HTERT RPE-1 (cell line): ENCODE results near the gene CHMP1A.

Experiments used
- in situ Hi-C: fragments of 300-500 bp; cut with MboI; formaldehyde crosslinking; loops from 4 replicates; pipeline ENCODE4 v1.14.3; 2020; ENCODE audit warnings: low sequenced_read_pairs

CHMP1A gene

GRCh38 chr16:89607937-89608740 lies 49.4 kb downstream of the CHMP1A start:
- in situ Hi-C loops: no loop called here

GRCh38 chr16:89607453-89607852 lies 50.1 kb downstream of the CHMP1A start:
- in situ Hi-C loops: no loop called here

DNA sequence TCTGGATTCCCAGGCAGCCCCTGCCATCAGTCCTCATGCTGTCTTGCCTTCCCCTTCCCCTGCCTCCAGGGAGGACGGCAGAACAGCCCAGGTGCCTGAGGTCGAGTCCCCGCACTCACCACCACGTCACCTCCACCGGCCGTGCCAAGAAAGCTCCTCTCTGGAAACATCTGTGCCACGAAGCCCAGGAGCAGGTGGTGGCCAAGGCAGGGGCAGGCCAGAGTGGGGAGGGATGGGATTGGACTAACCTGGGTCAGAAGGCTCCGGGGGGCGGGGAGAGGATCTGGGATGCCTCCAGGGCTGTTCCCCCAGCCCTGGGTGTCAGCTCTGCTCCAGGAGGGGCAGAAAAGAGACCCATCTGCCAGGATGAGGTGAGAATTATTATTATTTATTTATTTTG lies 51.5 kb downstream of the CHMP1A start:
- in situ Hi-C loops: no loop called here

GRCh38 chr16:89605186-89605970 lies 52.1 kb downstream of the CHMP1A start:
- in situ Hi-C loops: no loop called here

DNA sequence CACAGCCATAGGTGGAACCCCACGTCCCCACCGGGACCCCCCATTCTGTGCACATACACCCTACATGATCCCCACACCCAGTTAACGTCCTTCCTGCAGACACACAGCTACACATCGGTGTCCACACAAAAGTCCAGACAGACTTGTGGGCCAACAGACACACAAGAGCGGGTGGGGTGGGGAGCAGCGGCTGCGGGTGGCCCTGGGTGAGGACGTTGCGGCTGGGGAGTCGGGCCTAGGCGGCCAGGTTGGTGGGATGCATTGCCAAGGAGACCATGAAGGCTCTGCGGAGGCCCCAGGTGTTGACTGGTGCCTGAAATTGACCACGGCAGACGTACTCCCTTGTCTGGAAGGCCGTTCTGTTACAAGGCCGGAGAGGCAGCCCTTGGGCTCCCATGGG lies 52.7 kb downstream of the CHMP1A start:
- in situ Hi-C loops: no loop called here

GRCh38 chr16:89602952-89603590 lies 54.4 kb downstream of the CHMP1A start:
- in situ Hi-C loops: no loop called here

DNA sequence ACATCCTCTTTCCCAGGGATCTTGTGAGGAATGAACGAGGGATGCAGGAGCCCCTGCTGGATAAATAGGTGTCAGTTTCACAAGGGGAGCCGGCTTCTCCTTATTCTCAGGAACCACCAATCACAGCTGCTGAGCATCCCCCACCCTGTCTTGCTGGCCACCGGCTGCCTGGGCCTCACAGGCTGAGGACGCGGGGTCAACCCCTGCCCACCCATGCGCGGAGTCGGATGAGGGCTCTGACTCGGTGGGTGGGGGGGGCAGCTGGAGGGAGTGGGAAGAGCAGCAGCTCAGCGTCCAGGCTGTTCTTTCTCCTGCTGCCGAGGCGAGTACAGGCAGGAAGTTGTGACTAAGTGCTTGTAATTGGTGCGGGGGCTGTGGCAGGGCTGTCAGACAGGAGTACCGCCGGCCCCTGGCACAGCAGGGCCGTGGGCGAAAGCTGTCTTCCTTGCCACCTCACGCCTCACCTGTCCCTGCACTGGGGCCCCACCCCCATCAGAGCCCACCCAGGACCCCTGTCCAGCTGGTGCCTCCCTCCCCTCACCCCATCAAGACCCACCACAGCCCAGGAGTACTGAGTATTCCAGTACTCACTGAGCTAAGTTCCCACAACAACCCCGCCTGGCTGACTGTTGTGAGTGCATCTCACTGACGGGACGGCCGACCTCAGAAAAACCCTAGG lies 55.1 kb downstream of the CHMP1A start:
- in situ Hi-C loops: no loop called here

- in situ Hi-C loops: no loop called here
Observed at GRCh38 chr16:89601906-89602272, 55.6 kb downstream of the CHMP1A start.

DNA sequence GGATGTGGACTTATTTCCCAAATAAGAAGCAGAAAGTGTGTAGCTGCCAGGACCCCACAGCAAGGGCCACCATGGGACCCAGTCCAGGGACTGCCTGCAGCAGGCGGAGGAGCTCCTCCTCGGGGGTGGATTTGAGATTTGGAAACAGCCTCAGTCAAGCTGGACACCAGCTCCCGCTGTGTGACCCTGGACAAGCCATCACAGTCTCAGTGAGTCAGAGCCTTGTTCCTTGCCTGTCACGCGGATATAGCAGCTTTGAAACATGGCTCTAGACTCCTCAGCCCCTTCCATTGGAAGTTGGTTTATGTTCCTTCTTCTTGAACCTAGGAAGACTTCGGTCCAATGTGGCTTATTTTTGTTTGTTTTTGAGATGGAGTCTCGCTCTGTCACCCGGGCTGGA lies 56.6 kb downstream of the CHMP1A start:
- in situ Hi-C loops: no loop called here

DNA sequence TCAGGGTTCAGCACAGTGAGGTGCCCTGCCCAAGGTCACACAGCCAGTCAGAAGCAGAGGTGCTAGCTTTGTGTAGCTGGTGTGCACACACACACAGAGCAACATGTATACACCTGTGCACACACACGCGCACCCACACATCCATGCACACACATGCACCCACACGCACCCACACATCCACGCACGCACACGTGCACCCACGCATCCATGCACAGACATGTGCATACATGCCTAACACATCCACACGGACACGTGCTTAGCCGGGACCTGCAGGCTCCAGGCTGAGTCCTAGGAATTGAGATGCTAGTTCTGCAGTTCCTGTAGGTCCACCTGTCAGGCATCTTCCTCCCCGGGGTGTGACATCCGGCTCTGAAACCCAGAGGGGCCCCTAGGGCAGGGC lies 57.1 kb downstream of the CHMP1A start:
- in situ Hi-C loops: no loop called here

- in situ Hi-C loops: no loop called here
Observed at GRCh38 chr16:89599902-89600301, 57.6 kb downstream of the CHMP1A start.

DNA sequence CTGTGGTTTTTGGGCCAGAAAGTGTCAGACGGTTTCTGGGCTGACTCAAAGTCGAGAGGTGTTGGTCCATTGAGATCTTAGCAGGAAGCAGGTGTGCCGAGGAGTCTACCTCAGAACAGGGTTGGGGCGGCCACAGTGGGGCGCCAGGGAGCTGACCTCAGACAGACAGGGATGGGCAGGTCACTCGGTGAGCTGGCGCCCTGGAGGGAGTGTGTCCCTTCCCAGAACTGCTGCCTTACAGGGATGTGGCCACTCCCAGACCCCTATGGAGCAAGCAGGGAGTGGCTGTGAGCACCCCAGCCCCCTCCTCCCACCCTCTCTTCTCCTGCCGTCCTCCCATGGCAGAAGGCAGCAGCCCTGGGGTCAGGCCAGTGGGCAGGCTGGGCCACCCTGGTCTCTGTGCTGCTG lies 58.1 kb downstream of the CHMP1A start:
- in situ Hi-C loops: no loop called here

DNA sequence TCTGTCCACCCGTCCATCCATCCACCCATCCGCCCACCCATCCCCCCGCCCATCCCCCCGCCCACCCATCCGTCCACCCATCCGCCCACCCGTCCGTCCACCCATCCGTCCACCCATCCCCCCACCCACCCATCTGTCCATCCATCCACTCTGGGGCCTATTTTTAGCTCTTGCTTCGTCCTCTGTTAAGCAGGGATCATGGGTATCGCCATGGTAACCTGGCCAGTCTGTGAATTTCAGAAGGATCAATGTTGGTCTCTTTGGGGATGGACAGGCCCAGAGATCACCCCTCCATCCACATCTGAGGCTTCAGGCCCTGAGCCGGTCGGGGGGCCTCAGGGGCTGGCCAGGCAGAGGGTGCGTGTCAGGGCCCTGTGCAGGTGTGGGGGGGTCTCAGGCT lies 59.3 kb downstream of the CHMP1A start:
- in situ Hi-C loops: no loop called here

- in situ Hi-C loops: no loop called here
Observed at GRCh38 chr16:89596957-89597649, 60.4 kb downstream of the CHMP1A start.

DNA sequence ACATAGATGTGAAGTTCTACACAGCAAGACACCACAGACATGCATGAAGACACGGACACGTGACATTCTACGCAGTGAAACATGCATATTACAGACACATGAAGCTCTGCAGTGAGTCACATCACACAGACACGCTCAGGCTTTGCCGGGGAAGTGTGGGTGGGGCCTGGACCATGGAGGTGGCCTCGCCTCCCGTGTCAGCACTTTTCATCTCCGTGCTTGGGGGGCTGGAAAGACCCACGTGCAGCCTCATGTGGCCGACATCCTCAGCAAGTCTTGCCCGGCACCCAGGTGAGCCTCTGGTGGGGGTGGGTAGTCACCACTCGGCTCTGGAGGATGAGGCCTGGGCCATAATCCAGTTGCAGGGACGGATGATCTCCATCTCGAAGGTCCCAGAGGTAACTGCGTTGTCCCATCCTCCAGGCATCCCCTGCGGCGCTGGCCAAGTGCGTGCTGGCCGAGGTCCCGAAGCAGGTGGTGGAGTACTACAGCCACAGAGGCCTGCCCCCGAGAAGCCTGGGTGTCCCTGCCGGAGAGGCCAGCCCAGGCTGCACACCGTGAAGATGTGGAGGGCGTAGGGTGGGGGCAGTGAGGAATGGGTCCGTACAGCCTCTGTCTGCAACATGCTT lies 61.3 kb downstream of the CHMP1A start:
- in situ Hi-C loops: no loop called here

- in situ Hi-C loops: no loop called here
Observed at GRCh38 chr16:89595330-89596060, 62.0 kb downstream of the CHMP1A start.
